Measurements from ENCODE around the gene LARP1B. TPM values are rescaled to one million over a fixed set of nuclear protein-coding genes. Genes with fewer than 3 reads are reported as not detected.
"Not testable (repeated sequence)": the region's sequence is repeated elsewhere in the genome, so short reads cannot be mapped to it uniquely, and the experiment has no call there.

LARP1B gene
- total RNA-seq, 2 experiments from 2014 or later = 13.6 to 14.5 TPM

GRCh38 chr4:128060121-128060698 is 902 bp upstream of the LARP1B start:
- POLR2A ChIA-PET = interaction anchor here (0.8 to 3.1 kb wide), 9 partner anchors 9 to 228 kb away, joined by 3 to 25 read pairs (median 4); partner anchors contain the start of genes ABHD18, MFSD8, PGRMC2 and PLK4
- ATAC-seq = no peak
- CTCF ChIA-PET = interaction anchor here (0.9 kb wide), 2 partner anchors 9 to 95 kb away, joined by 3 read pairs; partner anchors contain the start of gene ABHD18

GRCh38 chr4:128061566-128062536 is 739 bp downstream of the LARP1B start:
- peaks cover 21% of the 10 kb centered on the region for H3K4me1 Mint-ChIP-seq (ENCODE audit: low read depth)
- no peaks in the 10 kb centered on the region for H3K9me3 Mint-ChIP-seq (ENCODE audit: insufficient read depth)
- peaks cover 1% of the 10 kb centered on the region for H3K36me3 Mint-ChIP-seq (ENCODE audit: low read depth)
- POLR2A ChIA-PET = interaction anchor here (0.6 to 3.1 kb wide), 8 partner anchors 14 to 750 kb away, joined by 3 to 25 read pairs (median 3); partner anchors contain the start of genes ABHD18, MFSD8, PGRMC2 and PLK4
- DNase-seq (peak; percentile 61), ATAC-seq (peak; percentile 40)
- H3K4me3 Mint-ChIP-seq = peak overlapping the region; percentile 82
- H3K27ac Mint-ChIP-seq = peak overlapping the region; percentile 70
- CTCF ChIA-PET = interaction anchor here (0.9 kb wide), 1 partner anchor 97 kb away, joined by 3 read pairs; the partner anchor contains the start of genes ABHD18 and MFSD8
- H3K27me3 Mint-ChIP-seq (ENCODE audit: low read depth) = no peaks in the 10 kb centered on the region

More at GRCh38 chr4:128060121-128060698, 902 bp upstream of the LARP1B start:
- peaks cover 3% of the 10 kb centered on the region for H3K27me3 Mint-ChIP-seq (ENCODE audit: low read depth)
- DNase-seq = no peak
- peak overlapping the region; percentile 80 for H3K4me3 Mint-ChIP-seq
- H3K4me1 Mint-ChIP-seq (ENCODE audit: low read depth) = peaks cover 21% of the 10 kb centered on the region
- H3K27ac Mint-ChIP-seq = peak overlapping the region; percentile 89
- H3K9me3 Mint-ChIP-seq (ENCODE audit: insufficient read depth) = no peaks in the 10 kb centered on the region
- peaks cover 1% of the 10 kb centered on the region for H3K36me3 Mint-ChIP-seq (ENCODE audit: low read depth)

GRCh38 chr4:128066453-128066820 is 5.3 kb downstream of the LARP1B start:
- H3K36me3 Mint-ChIP-seq (ENCODE audit: low read depth); CTCF ChIA-PET; H3K27ac Mint-ChIP-seq; H3K9me3 Mint-ChIP-seq (ENCODE audit: insufficient read depth); H3K27me3 Mint-ChIP-seq (ENCODE audit: low read depth); ATAC-seq; DNase-seq; H3K4me3 Mint-ChIP-seq; POLR2A ChIA-PET: not testable (repeated sequence)
- peaks cover 12% of the 10 kb centered on the region for H3K4me1 Mint-ChIP-seq (ENCODE audit: low read depth)

GRCh38 chr4:128068918-128069317 is 7.8 kb downstream of the LARP1B start:
- Mint-ChIP-seq H3K27ac (no peak overlapping the region), H3K27me3 (ENCODE audit: low read depth) (no peaks in the 10 kb centered on the region), H3K9me3 (ENCODE audit: insufficient read depth) (no peaks in the 10 kb centered on the region), H3K4me1 (ENCODE audit: low read depth) (peaks cover 2% of the 10 kb centered on the region), H3K4me3 (no peak overlapping the region), H3K36me3 (ENCODE audit: low read depth) (peaks cover 1% of the 10 kb centered on the region)
- ChIA-PET POLR2A (interaction anchor here (0.8 to 1.0 kb wide), 2 partner anchors 8 to 104 kb away, joined by 3 read pairs; partner anchors contain the start of genes ABHD18, LARP1B and MFSD8), CTCF (interaction anchor here (0.7 to 1.6 kb wide), 4 partner anchors 11 to 218 kb away, joined by 3 read pairs; partner anchors contain the start of genes ABHD18, MFSD8 and PGRMC2)
- DNase-seq (peak; percentile 22), ATAC-seq (no peak)

- ATAC-seq (no peak), DNase-seq (no peak)
- Mint-ChIP-seq H3K27ac (no peak overlapping the region), H3K4me3 (no peak overlapping the region), H3K4me1 (ENCODE audit: low read depth) (no peaks in the 10 kb centered on the region), H3K36me3 (ENCODE audit: low read depth) (peaks cover 23% of the 10 kb centered on the region), H3K27me3 (ENCODE audit: low read depth) (no peaks in the 10 kb centered on the region), H3K9me3 (ENCODE audit: insufficient read depth) (no peaks in the 10 kb centered on the region)
- CTCF ChIA-PET = interaction anchor here (1.2 kb wide), 1 partner anchor 12 kb away, joined by 3 read pairs; no protein-coding TSS in a partner anchor
- POLR2A ChIA-PET = interaction anchor here (0.8 kb wide), 1 partner anchor 16 kb away, joined by 3 read pairs; the partner anchor contains the start of gene LARP1B
These were observed 15.4 kb downstream of the LARP1B start for GRCh38 chr4:128076464-128076863.

- CTCF ChIA-PET; POLR2A ChIA-PET; H3K4me1 Mint-ChIP-seq (ENCODE audit: low read depth): not testable (repeated sequence)
These were observed 34.2 kb downstream of the LARP1B start for GRCh38 chr4:128095293-128095692.

GRCh38 chr4:128107766-128108165 is 46.7 kb downstream of the LARP1B start:
- peaks cover 15% of the 10 kb centered on the region for H3K36me3 Mint-ChIP-seq (ENCODE audit: low read depth)
- H3K4me3 Mint-ChIP-seq = no peak overlapping the region
- H3K4me1 Mint-ChIP-seq (ENCODE audit: low read depth) = no peaks in the 10 kb centered on the region
- no peak overlapping the region for H3K27ac Mint-ChIP-seq
- no peak for DNase-seq
- CTCF ChIA-PET = no interaction called here
- H3K27me3 Mint-ChIP-seq (ENCODE audit: low read depth) = no peaks in the 10 kb centered on the region
- POLR2A ChIA-PET = no interaction called here
- no peak for ATAC-seq
- no peaks in the 10 kb centered on the region for H3K9me3 Mint-ChIP-seq (ENCODE audit: insufficient read depth)

More at GRCh38 chr4:128095293-128095692, 34.2 kb downstream of the LARP1B start:
- not testable (repeated sequence) for ATAC-seq; DNase-seq; H3K4me3 Mint-ChIP-seq; H3K27me3 Mint-ChIP-seq (ENCODE audit: low read depth); H3K27ac Mint-ChIP-seq; H3K9me3 Mint-ChIP-seq (ENCODE audit: insufficient read depth)
- peaks cover 17% of the 10 kb centered on the region for H3K36me3 Mint-ChIP-seq (ENCODE audit: low read depth)

GRCh38 chr4:128123036-128123435 is 61.9 kb downstream of the LARP1B start:
- DNase-seq = no peak
- H3K36me3 Mint-ChIP-seq (ENCODE audit: low read depth) = peaks cover 9% of the 10 kb centered on the region
- CTCF ChIA-PET = no interaction called here
- H3K4me3 Mint-ChIP-seq = no peak overlapping the region
- no peak overlapping the region for H3K27ac Mint-ChIP-seq
- no peaks in the 10 kb centered on the region for H3K9me3 Mint-ChIP-seq (ENCODE audit: insufficient read depth)
- H3K4me1 Mint-ChIP-seq (ENCODE audit: low read depth) = no peaks in the 10 kb centered on the region
- POLR2A ChIA-PET = no interaction called here
- ATAC-seq = no peak
- no peaks in the 10 kb centered on the region for H3K27me3 Mint-ChIP-seq (ENCODE audit: low read depth)

GRCh38 chr4:128130621-128131020 is 69.5 kb downstream of the LARP1B start:
- ChIA-PET POLR2A (no interaction called here), CTCF (interaction anchor here (1.6 kb wide), 1 partner anchor 10 kb away, joined by 5 read pairs; no protein-coding TSS in a partner anchor)
- no peaks in the 10 kb centered on the region for H3K27me3 Mint-ChIP-seq (ENCODE audit: low read depth)
- H3K9me3 Mint-ChIP-seq (ENCODE audit: insufficient read depth) = peaks cover 4% of the 10 kb centered on the region
- no peak overlapping the region for H3K4me3 Mint-ChIP-seq
- no peak for ATAC-seq
- H3K4me1 Mint-ChIP-seq (ENCODE audit: low read depth) = no peaks in the 10 kb centered on the region
- no peak overlapping the region for H3K27ac Mint-ChIP-seq
- peaks cover 2% of the 10 kb centered on the region for H3K36me3 Mint-ChIP-seq (ENCODE audit: low read depth)
- no peak for DNase-seq

GRCh38 chr4:128134925-128135324 is 73.8 kb downstream of the LARP1B start:
- POLR2A ChIA-PET = no interaction called here
- peaks cover 4% of the 10 kb centered on the region for H3K9me3 Mint-ChIP-seq (ENCODE audit: insufficient read depth)
- H3K4me1 Mint-ChIP-seq (ENCODE audit: low read depth) = no peaks in the 10 kb centered on the region
- CTCF ChIA-PET = no interaction called here
- no peaks in the 10 kb centered on the region for H3K27me3 Mint-ChIP-seq (ENCODE audit: low read depth)
- H3K36me3 Mint-ChIP-seq (ENCODE audit: low read depth) = no peaks in the 10 kb centered on the region
- no peak overlapping the region for H3K27ac Mint-ChIP-seq
- no peak overlapping the region for H3K4me3 Mint-ChIP-seq
- DNase-seq = no peak
- ATAC-seq = no peak

- no peak for ATAC-seq
- no peak for DNase-seq
- Mint-ChIP-seq H3K4me1 (ENCODE audit: low read depth) (no peaks in the 10 kb centered on the region), H3K9me3 (ENCODE audit: insufficient read depth) (peaks cover 4% of the 10 kb centered on the region), H3K27ac (no peak overlapping the region), H3K4me3 (no peak overlapping the region), H3K27me3 (ENCODE audit: low read depth) (no peaks in the 10 kb centered on the region), H3K36me3 (ENCODE audit: low read depth) (no peaks in the 10 kb centered on the region)
- ChIA-PET POLR2A (no interaction called here), CTCF (no interaction called here)
These were observed 74.3 kb downstream of the LARP1B start for GRCh38 chr4:128135391-128135790.

GRCh38 chr4:128141866-128142265 is 80.8 kb downstream of the LARP1B start:
- POLR2A ChIA-PET = no interaction called here
- Mint-ChIP-seq H3K36me3 (ENCODE audit: low read depth) (peaks cover 11% of the 10 kb centered on the region), H3K27ac (no peak overlapping the region), H3K4me1 (ENCODE audit: low read depth) (no peaks in the 10 kb centered on the region), H3K9me3 (ENCODE audit: insufficient read depth) (peaks cover 17% of the 10 kb centered on the region), H3K27me3 (ENCODE audit: low read depth) (no peaks in the 10 kb centered on the region), H3K4me3 (no peak overlapping the region)
- ATAC-seq (no peak), DNase-seq (no peak)
- CTCF ChIA-PET = no interaction called here
